HUES64 (cell line): ENCODE results near the gene CPEB4.

ENCODE experiments used
- H3K27ac ChIP-seq: 2 replicates; pipeline ENCODE4 v1.7.0; 2013; ENCODE audit warnings: low read depth, low read length, inconsistent platforms
- H3K27me3 ChIP-seq: 2 replicates; pipeline ENCODE4 v1.6.1; 2013; ENCODE audit warnings: mild to moderate bottlenecking, low read length; ENCODE audit not compliant: insufficient read depth
- H3K36me3 ChIP-seq: 2 replicates; pipeline ENCODE4 v1.6.1; 2013; ENCODE audit warnings: mild to moderate bottlenecking, low read length; ENCODE audit not compliant: insufficient read depth
- H3K4me1 ChIP-seq: 2 replicates; pipeline ENCODE4 v1.6.1; 2013; ENCODE audit warnings: mild to moderate bottlenecking, low read length, moderate library complexity; ENCODE audit not compliant: insufficient read depth
- H3K4me3 ChIP-seq: 2 replicates; pipeline ENCODE4 v1.5.1; 2013; ENCODE audit warnings: mild to moderate bottlenecking, low read length, moderate library complexity
- H3K9ac ChIP-seq: 2 replicates; pipeline ENCODE4 v1.6.1; 2013; ENCODE audit warnings: mild to moderate bottlenecking, low read depth, low read length
- H3K9me3 ChIP-seq: 2 replicates; pipeline ENCODE4 v1.6.1; 2013; ENCODE audit warnings: low read depth, low read length; ENCODE audit not compliant: insufficient read depth
- WGBS: fragments of 150-250, 120-280 bp; methylation state at CpG from one replicate; pipeline ENCODE4 v1.1.7; 2013; ENCODE audit warnings: missing lambda C conversion rate; 5-methylcytosine and 5-hydroxymethylcytosine counted together

The CPEB4 gene

GRCh38 chr5:173878224-173878967, 9.8 kb upstream of the CPEB4 start:
- H3K4me1 ChIP-seq = no peaks in the 10 kb centered on the region
- 76% methylated on average over 5 of the region's 5 CpGs for WGBS
- H3K4me3 ChIP-seq = no peak overlapping the region
- H3K9me3 ChIP-seq = 0 out of 2 replicates have a peak, but pooled peaks cover 3% of the 10 kb centered on the region
- no peaks in the 10 kb centered on the region for H3K36me3 ChIP-seq
- no peaks in the 10 kb centered on the region for H3K27me3 ChIP-seq
- no peak overlapping the region for H3K27ac ChIP-seq
- H3K9ac ChIP-seq = no peak overlapping the region

GRCh38 chr5:173880306-173880985, 7.7 kb upstream of the CPEB4 start:
- Histone ChIP-seq H3K9me3 (0 out of 2 replicates have a peak, but pooled peaks cover 3% of the 10 kb centered on the region), H3K36me3 (no peaks in the 10 kb centered on the region), H3K4me3 (no peak overlapping the region), H3K27ac (no peak overlapping the region), H3K4me1 (no peaks in the 10 kb centered on the region), H3K27me3 (no peaks in the 10 kb centered on the region), H3K9ac (no peak overlapping the region)
- WGBS = 98% methylated on average over 4 of the region's 5 CpGs

- WGBS = 95% methylated on average over 6 of the region's 6 CpGs
Observed at GRCh38 chr5:173881811-173882575, 6.2 kb upstream of the CPEB4 start.

GRCh38 chr5:173882632-173883031, 5.5 kb upstream of the CPEB4 start:
- Histone ChIP-seq H3K27ac (no peak overlapping the region), H3K36me3 (no peaks in the 10 kb centered on the region), H3K27me3 (no peaks in the 10 kb centered on the region), H3K4me1 (no peaks in the 10 kb centered on the region), H3K4me3 (no peak overlapping the region), H3K9ac (no peak overlapping the region), H3K9me3 (0 out of 2 replicates have a peak, but pooled peaks cover 3% of the 10 kb centered on the region)

More at GRCh38 chr5:173881811-173882575, 6.2 kb upstream of the CPEB4 start:
- H3K27me3 ChIP-seq = no peaks in the 10 kb centered on the region
- 0 out of 2 replicates have a peak, but pooled peaks cover 3% of the 10 kb centered on the region for H3K9me3 ChIP-seq
- H3K4me3 ChIP-seq = no peak overlapping the region
- no peaks in the 10 kb centered on the region for H3K36me3 ChIP-seq
- no peak overlapping the region for H3K9ac ChIP-seq
- no peaks in the 10 kb centered on the region for H3K4me1 ChIP-seq
- no peak overlapping the region for H3K27ac ChIP-seq

GRCh38 chr5:173883347-173883924, 4.7 kb upstream of the CPEB4 start:
- Histone ChIP-seq H3K9me3 (0 out of 2 replicates have a peak, but pooled peaks cover 3% of the 10 kb centered on the region), H3K36me3 (no peaks in the 10 kb centered on the region), H3K4me3 (no peak overlapping the region), H3K27me3 (no peaks in the 10 kb centered on the region), H3K27ac (no peak overlapping the region), H3K4me1 (no peaks in the 10 kb centered on the region), H3K9ac (no peak overlapping the region)
- 89% methylated on average over 3 of the region's 3 CpGs for WGBS

GRCh38 chr5:173884402-173885053, 3.6 kb upstream of the CPEB4 start:
- Histone ChIP-seq H3K36me3 (no peaks in the 10 kb centered on the region), H3K9ac (no peak overlapping the region), H3K4me3 (no peak overlapping the region), H3K27ac (no peak overlapping the region), H3K9me3 (0 out of 2 replicates have a peak, but pooled peaks cover 3% of the 10 kb centered on the region), H3K4me1 (no peaks in the 10 kb centered on the region), H3K27me3 (peaks cover 3% of the 10 kb centered on the region; the same call in 1 of the 2 replicates)
- 85% methylated on average over 2 of the region's 2 CpGs for WGBS

GRCh38 chr5:173885054-173885443, 3.1 kb upstream of the CPEB4 start:
- Histone ChIP-seq H3K9ac (no peak overlapping the region), H3K27ac (no peak overlapping the region), H3K9me3 (0 out of 2 replicates have a peak, but pooled peaks cover 3% of the 10 kb centered on the region), H3K27me3 (peaks cover 3% of the 10 kb centered on the region; the same call in 1 of the 2 replicates), H3K4me3 (no peak overlapping the region), H3K36me3 (no peaks in the 10 kb centered on the region), H3K4me1 (peaks cover 3% of the 10 kb centered on the region; the same call in 1 of the 2 replicates)
- WGBS = 88% methylated on average over 1 of the region's 1 CpG

GRCh38 chr5:173885475-173886010, 2.6 kb upstream of the CPEB4 start:
- Histone ChIP-seq H3K9me3 (0 out of 2 replicates have a peak, but pooled peaks cover 3% of the 10 kb centered on the region), H3K4me3 (no peak overlapping the region), H3K9ac (no peak overlapping the region), H3K36me3 (no peaks in the 10 kb centered on the region), H3K27me3 (peaks cover 3% of the 10 kb centered on the region; the same call in 1 of the 2 replicates), H3K27ac (no peak overlapping the region), H3K4me1 (peaks cover 7% of the 10 kb centered on the region; the same call in 1 of the 2 replicates)
- WGBS = 94% methylated on average over 6 of the region's 6 CpGs

- no peak overlapping the region for H3K27ac ChIP-seq
- H3K36me3 ChIP-seq = no peaks in the 10 kb centered on the region
- H3K9me3 ChIP-seq = 0 out of 2 replicates have a peak, but pooled peaks cover 3% of the 10 kb centered on the region
- peaks cover 11% of the 10 kb centered on the region; the same call in 1 of the 2 replicates for H3K4me1 ChIP-seq
- H3K27me3 ChIP-seq = peaks cover 3% of the 10 kb centered on the region; the same call in 1 of the 2 replicates
- no peak overlapping the region for H3K4me3 ChIP-seq
- WGBS = 100% methylated on average over 2 of the region's 2 CpGs
- H3K9ac ChIP-seq = no peak overlapping the region
Observed at GRCh38 chr5:173886150-173886549, 2.0 kb upstream of the CPEB4 start.

- Histone ChIP-seq H3K4me3 (peak overlapping the region; percentile 61), H3K36me3 (no peaks in the 10 kb centered on the region), H3K4me1 (peaks cover 14% of the 10 kb centered on the region), H3K9me3 (no peaks in the 10 kb centered on the region), H3K9ac (no peak overlapping the region), H3K27me3 (peaks cover 3% of the 10 kb centered on the region; the same call in 1 of the 2 replicates), H3K27ac (no peak overlapping the region)
- 3% methylated on average over 30 of the region's 37 CpGs for WGBS
Observed at GRCh38 chr5:173888473-173889131, 453 bp downstream of the CPEB4 start.
